ENCODE measurements around the gene TMEM267. TPM values are rescaled to one million over a fixed set of nuclear protein-coding genes. Genes with fewer than 3 reads are reported as not detected.

TMEM267 gene
- total RNA-seq, 1 donor from 2014 or later = 17.9 TPM

GRCh38 chr5:43415935-43416802 is 67.5 kb downstream of the TMEM267 start:
- TF ChIP-seq, protein P1, sequence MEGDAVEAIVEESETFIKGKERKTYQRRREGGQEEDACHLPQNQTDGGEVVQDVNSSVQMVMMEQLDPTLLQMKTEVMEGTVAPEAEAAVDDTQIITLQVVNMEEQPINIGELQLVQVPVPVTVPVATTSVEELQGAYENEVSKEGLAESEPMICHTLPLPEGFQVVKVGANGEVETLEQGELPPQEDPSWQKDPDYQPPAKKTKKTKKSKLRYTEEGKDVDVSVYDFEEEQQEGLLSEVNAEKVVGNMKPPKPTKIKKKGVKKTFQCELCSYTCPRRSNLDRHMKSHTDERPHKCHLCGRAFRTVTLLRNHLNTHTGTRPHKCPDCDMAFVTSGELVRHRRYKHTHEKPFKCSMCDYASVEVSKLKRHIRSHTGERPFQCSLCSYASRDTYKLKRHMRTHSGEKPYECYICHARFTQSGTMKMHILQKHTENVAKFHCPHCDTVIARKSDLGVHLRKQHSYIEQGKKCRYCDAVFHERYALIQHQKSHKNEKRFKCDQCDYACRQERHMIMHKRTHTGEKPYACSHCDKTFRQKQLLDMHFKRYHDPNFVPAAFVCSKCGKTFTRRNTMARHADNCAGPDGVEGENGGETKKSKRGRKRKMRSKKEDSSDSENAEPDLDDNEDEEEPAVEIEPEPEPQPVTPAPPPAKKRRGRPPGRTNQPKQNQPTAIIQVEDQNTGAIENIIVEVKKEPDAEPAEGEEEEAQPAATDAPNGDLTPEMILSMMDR (IDR thresholded peaks at IDR 0.05; ENCODE audit: insufficient read depth, low read length, poor library complexity, severe bottlenecking) = no peak

DNA sequence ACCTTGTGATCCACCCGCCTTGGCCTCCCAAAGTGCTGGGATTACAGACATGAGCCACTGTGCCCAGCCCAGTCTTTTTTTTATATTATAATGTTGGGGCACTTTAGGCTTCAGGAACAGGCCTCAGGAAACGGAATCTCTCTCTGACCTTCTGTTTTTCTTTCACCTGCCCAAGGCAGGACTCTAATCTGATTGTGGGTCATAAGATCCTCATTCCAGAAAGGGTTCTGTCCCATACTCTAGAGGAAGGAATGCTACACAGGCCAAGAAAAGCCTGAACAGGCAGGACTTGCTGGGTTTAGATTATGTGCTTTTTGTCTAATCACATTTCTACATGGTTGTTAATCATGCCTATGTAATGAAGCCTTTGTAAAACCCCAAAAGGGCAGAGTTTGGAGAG is 69.7 kb downstream of the TMEM267 start:
- Histone ChIP-seq H3K27me3 (ENCODE audit: control insufficient read depth, insufficient read depth, low read length) (no peaks in the 10 kb centered on the region), H3K4me3 (ENCODE audit: low read depth, low read length) (no peak overlapping the region), H3K36me3 (ENCODE audit: control insufficient read depth, insufficient read depth, low read length) (no peaks in the 10 kb centered on the region)
- no peak for DNase-seq (ENCODE audit: low read depth)
- TF ChIP-seq, protein P1 (IDR thresholded peaks at IDR 0.05; ENCODE audit: insufficient read depth, low read length, poor library complexity, severe bottlenecking) = no peak

More at GRCh38 chr5:43415935-43416802, 67.5 kb downstream of the TMEM267 start:
- H3K4me3 ChIP-seq (ENCODE audit: low read depth, low read length) = no peak overlapping the region
- H3K36me3 ChIP-seq (ENCODE audit: control insufficient read depth, insufficient read depth, low read length) = no peaks in the 10 kb centered on the region
- no peak for DNase-seq (ENCODE audit: low read depth)
- H3K27me3 ChIP-seq (ENCODE audit: control insufficient read depth, insufficient read depth, low read length) = no peaks in the 10 kb centered on the region

DNA sequence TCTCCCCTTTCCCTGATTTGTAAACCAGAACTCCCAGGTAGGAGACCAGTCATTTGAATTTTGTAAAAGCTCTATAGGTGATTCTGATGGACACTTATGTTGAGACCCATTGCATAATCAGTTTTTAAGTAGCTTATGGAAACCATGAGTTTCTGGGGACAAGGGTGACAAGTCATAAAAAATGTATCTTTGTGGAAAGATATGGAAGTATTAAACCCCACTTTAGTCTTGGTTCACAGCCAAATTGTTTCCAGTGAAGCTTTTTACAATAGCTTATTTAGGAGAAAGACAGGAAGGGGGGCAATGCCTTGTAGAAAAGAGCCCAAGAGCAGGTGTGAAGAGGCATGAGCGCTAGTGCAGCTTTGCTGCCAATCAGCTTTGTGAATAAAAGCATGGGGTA is 71.0 kb downstream of the TMEM267 start:
- Histone ChIP-seq H3K4me3 (ENCODE audit: low read depth, low read length) (no peak overlapping the region), H3K36me3 (ENCODE audit: control insufficient read depth, insufficient read depth, low read length) (no peaks in the 10 kb centered on the region), H3K27me3 (ENCODE audit: control insufficient read depth, insufficient read depth, low read length) (no peaks in the 10 kb centered on the region)
- DNase-seq (ENCODE audit: low read depth) = no peak
- TF ChIP-seq, protein P1 (IDR thresholded peaks at IDR 0.05; ENCODE audit: insufficient read depth, low read length, poor library complexity, severe bottlenecking) = no peak

DNA sequence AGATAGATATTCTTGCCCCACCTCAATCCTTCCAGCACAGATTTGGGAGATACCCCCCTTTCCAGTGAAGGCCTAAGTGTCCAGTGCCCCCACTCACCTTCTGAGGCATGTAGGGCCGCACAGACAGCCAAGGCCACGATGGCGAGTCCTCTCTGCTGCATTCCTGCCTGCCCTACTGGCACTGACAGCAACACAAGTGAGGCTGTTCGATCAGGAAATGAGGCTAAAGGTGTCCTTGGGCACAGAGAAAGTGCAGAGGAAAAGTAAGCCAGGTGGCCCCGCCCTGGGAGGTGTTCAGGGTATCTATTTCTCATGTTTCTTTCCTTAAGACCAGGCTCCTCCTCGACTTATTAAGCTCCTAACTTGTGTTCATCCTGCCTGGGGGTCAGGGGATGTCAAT is 71.5 kb downstream of the TMEM267 start, which contains the start of gene CCL28:
Gene CCL28 (minus strand): TSS at position 236 of the 400 bp plus-strand sequence. CDS start 75 bp downstream, at position 161.
- TF ChIP-seq, protein P1 (IDR thresholded peaks at IDR 0.05; ENCODE audit: insufficient read depth, low read length, poor library complexity, severe bottlenecking) = no peak
- DNase-seq (ENCODE audit: low read depth) = no peak
- Histone ChIP-seq H3K36me3 (ENCODE audit: control insufficient read depth, insufficient read depth, low read length) (no peaks in the 10 kb centered on the region), H3K27me3 (ENCODE audit: control insufficient read depth, insufficient read depth, low read length) (no peaks in the 10 kb centered on the region), H3K4me3 (ENCODE audit: low read depth, low read length) (no peak within 1 kb of the TSS)

- no peak overlapping the region for H3K4me3 ChIP-seq (ENCODE audit: low read depth, low read length)
- H3K36me3 ChIP-seq (ENCODE audit: control insufficient read depth, insufficient read depth, low read length) = no peaks in the 10 kb centered on the region
- DNase-seq (ENCODE audit: low read depth) = no peak
- TF ChIP-seq, protein P1 (IDR thresholded peaks at IDR 0.05; ENCODE audit: insufficient read depth, low read length, poor library complexity, severe bottlenecking) = no peak
- H3K27me3 ChIP-seq (ENCODE audit: control insufficient read depth, insufficient read depth, low read length) = no peaks in the 10 kb centered on the region
These were observed 72.2 kb downstream of the TMEM267 start for GRCh38 chr5:43411495-43411894.
